ENCODE measurements around the gene TARDBP.

- no peak for TF ChIP-seq RARB (CRISPR knock-in tag; IDR thresholded peaks at IDR 0.05)
- no peak for TF ChIP-seq GLIS3 (CRISPR knock-in tag; IDR thresholded peaks at IDR 0.05)
- TF ChIP-seq PATZ1 (CRISPR knock-in tag; IDR thresholded peaks at IDR 0.05; ENCODE audit: borderline replicate concordance): no peak
- TF ChIP-seq TCF4 (CRISPR knock-in tag; IDR thresholded peaks at IDR 0.05; ENCODE audit: borderline replicate concordance): no peak
- TF ChIP-seq ZFP3 (CRISPR knock-in tag; IDR thresholded peaks at IDR 0.05): no peak
- no peak for TF ChIP-seq TOX (CRISPR knock-in tag; IDR thresholded peaks at IDR 0.05; ENCODE audit: borderline replicate concordance)
- TF ChIP-seq OSR1 (CRISPR knock-in tag; IDR thresholded peaks at IDR 0.05): no peak
- TF ChIP-seq ZNF565 (CRISPR knock-in tag; conservative IDR thresholded peaks at IDR 0.05; ENCODE audit: low read depth): no peak
Measured at GRCh38 chr1:11071463-11072215, 59.2 kb downstream of the TARDBP start.
